RPMI7951 (cell line): Measurements from ENCODE around the gene TASP1. TPM values are rescaled to one million over a fixed set of nuclear protein-coding genes. Genes with fewer than 3 reads are reported as not detected.
"Not testable (repeated sequence)": the region's sequence is repeated elsewhere in the genome, so short reads cannot be mapped to it uniquely, and the experiment has no call there.

Experiments used
- DNase-seq: peaks from one replicate; pipeline ENCODE4 v3.0.0-alpha.2; 2012; ENCODE audit warnings: low read depth
- total RNA-seq: library from RNA; depleted of rRNA; stranded (reverse); fragments of >200 nt; shearing (Covaris generic); gene quantifications from 2 replicates; pipeline ENCODE4 v1.2.3, GENCODE V29; 2014

The TASP1 gene
- total RNA-seq, 1 experiment from 2014 or later, result 9.6 TPM

- no peak for DNase-seq
Measured at GRCh38 chr20:13401596-13401995, 237.1 kb downstream of the TASP1 start.

- no peak for DNase-seq
Measured at GRCh38 chr20:13400453-13400852, 238.3 kb downstream of the TASP1 start.

- peak; percentile 41 for DNase-seq
Measured at GRCh38 chr20:13397300-13397724, 241.4 kb downstream of the TASP1 start.

- no peak for DNase-seq
Measured at GRCh38 chr20:13396826-13397225, 241.9 kb downstream of the TASP1 start.

GRCh38 chr20:13396022-13396421, 242.7 kb downstream of the TASP1 start:
- peak; percentile 49 for DNase-seq

- DNase-seq, result no peak
Measured at GRCh38 chr20:13395232-13395631, 243.5 kb downstream of the TASP1 start.

GRCh38 chr20:13392391-13392790, 246.3 kb downstream of the TASP1 start:
- no peak for DNase-seq

- no peak for DNase-seq
Measured at GRCh38 chr20:13389115-13389514, 249.6 kb downstream of the TASP1 start.

GRCh38 chr20:13384132-13384531, 254.6 kb downstream of the TASP1 start:
- no peak for DNase-seq

- DNase-seq, result no peak
Measured at GRCh38 chr20:13382786-13383185, 255.9 kb downstream of the TASP1 start.

GRCh38 chr20:13380497-13381229, 258.1 kb downstream of the TASP1 start:
- not testable (repeated sequence) for DNase-seq

- no peak for DNase-seq
Measured at GRCh38 chr20:13373400-13373799, 265.3 kb downstream of the TASP1 start.

GRCh38 chr20:13364278-13365170, 274.2 kb downstream of the TASP1 start:
- DNase-seq, result no peak

GRCh38 chr20:13363473-13363872, 275.3 kb downstream of the TASP1 start:
- DNase-seq, result no peak

- DNase-seq, result not testable (repeated sequence)
Measured at GRCh38 chr20:13362165-13362564, 276.6 kb downstream of the TASP1 start.

- not testable (repeated sequence) for DNase-seq
Measured at GRCh38 chr20:13358936-13359335, 279.8 kb downstream of the TASP1 start.

- DNase-seq, result not testable (repeated sequence)
Measured at GRCh38 chr20:13357782-13358181, 280.9 kb downstream of the TASP1 start.

GRCh38 chr20:13356591-13356990, 282.1 kb downstream of the TASP1 start:
- DNase-seq, result no peak

GRCh38 chr20:13355941-13356486, 282.7 kb downstream of the TASP1 start:
- DNase-seq, result no peak

- DNase-seq, result no peak
Measured at GRCh38 chr20:13355411-13355810, 283.3 kb downstream of the TASP1 start.

- no peak for DNase-seq
Measured at GRCh38 chr20:13353261-13353945, 285.3 kb downstream of the TASP1 start.

GRCh38 chr20:13349235-13349604, 289.5 kb downstream of the TASP1 start:
- no peak for DNase-seq
